Left hindlimb (tissue), 1 donor: ENCODE results near the gene RABGAP1.

Experiments used
- DNase-seq: peaks from one replicate; pipeline ENCODE4 v3.0.0-alpha.2; 2018

RABGAP1 gene

DNA sequence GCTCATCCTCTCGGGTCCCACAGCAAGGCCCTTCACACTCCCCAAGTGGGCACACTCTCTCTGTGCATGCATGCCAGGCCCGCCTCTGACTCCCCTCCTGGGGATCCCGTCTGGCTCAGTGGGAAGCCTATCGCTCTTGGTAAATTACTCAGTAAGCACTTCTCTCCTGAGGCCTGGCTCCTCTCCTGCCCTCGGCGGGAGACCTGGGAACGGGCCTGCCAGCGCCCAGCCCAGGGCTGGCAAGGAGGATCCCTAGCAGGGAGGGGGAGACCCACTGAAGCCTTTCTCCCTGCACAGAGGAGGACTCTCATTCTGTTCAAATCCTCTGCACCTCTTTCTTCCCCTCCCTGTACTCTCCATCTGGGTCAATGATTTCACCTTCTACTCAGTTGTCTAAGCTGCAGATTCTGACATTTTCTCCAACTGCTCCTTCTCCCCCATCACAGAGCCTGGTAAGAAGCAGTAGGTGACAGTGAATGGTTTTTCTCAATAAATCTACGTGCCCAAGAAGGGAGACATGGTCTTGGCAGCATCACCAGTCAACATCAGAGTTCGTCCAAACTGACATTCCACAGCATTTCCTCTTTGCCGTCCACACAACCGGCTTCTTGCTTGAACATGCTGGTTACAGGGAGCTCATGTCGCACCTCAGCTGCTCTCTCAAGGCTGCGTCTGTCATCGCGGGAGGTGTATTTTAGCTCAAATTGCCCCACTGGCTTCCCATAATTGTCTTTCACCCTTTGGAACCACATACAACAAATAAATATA, 174.5 kb downstream of the RABGAP1 start:
- no peak for DNase-seq

DNA sequence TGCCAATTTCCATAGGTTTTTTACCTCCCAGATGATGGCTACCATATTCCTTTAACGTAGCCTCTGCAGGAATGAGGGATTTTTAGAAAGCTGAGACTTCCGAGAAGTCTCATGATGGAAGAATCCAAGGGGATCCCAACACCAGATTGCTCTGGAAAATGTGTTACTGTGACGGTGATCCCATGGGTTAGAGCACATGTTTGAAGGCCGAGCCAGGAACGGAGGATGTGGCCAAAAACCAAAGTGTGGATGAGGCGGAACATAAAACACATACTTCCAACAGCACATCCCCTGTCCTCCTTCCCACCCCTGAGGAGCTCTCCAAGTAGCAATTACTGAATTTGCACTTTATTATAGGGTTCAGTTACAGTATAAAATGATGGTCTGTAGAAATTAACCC, 175.2 kb downstream of the RABGAP1 start:
- DNase-seq, result peak; percentile 73

- no peak for DNase-seq
Measured at GRCh38 chr9:123119566-123119965, 178.7 kb downstream of the RABGAP1 start.

- DNase-seq, result no peak
Measured at GRCh38 chr9:123120131-123120530, 179.3 kb downstream of the RABGAP1 start.

GRCh38 chr9:123120953-123121352, 180.1 kb downstream of the RABGAP1 start:
- no peak for DNase-seq

GRCh38 chr9:123121457-123121856, 180.6 kb downstream of the RABGAP1 start:
- no peak for DNase-seq

- DNase-seq, result no peak
Measured at GRCh38 chr9:123127512-123128075, 186.8 kb downstream of the RABGAP1 start.

DNA sequence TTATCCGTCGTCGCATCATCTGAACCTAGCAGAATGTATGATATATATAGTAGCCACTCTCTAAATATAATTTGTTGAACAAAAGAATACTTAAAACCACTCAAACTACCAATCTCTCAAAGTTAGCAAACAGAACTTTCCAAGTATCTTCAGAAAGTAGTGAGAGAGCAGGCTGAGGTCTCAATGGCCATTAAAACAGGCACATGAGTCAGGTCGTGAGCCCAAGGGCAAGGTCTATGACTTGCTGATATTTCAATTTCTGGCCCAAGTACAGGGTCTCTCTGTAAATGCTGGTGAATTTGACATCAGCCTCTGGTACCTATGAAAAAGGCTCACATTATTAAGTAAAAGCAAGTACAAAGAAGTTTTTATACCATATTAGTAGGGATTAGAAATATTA, 187.8 kb downstream of the RABGAP1 start:
- no peak for DNase-seq

DNA sequence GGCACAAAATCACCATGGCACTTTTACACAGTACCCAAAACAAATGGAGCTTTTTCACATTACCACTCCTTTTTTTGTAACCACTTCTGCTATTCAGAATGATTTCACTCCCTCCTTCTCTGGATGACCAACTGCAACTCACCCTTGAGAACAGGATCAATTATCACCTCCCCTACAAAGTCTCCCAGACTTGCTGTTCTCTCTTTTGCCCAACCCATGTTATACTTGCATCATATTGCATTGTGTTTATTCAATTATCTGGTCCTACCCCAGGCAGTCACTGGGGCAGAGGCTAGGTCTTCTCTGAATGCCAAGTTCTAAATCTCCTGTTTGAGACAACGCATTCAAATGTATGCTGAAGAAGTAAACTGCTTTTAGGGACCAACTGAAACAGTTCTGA, 188.6 kb downstream of the RABGAP1 start:
- DNase-seq, result no peak

GRCh38 chr9:123131258-123131657, 190.4 kb downstream of the RABGAP1 start:
- DNase-seq, result no peak

DNA sequence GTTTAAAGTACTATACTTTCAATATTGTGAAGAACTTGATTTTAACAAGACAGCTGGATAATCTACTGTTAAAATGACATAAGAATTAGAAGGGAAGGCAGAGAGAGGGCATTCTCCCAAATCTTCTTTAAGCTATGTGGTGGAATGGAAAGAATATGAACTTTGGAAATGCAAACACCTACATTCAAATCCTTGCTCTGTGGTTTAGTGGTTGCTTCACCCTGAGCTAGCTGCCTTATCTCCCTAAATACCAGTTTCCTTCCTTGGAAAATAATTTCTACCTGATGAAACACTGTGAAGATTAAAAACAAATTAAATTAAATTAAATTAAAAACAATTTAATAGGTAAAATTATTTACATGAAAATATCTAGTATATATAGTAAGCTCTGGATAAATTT, 191.2 kb downstream of the RABGAP1 start:
- no peak for DNase-seq

DNA sequence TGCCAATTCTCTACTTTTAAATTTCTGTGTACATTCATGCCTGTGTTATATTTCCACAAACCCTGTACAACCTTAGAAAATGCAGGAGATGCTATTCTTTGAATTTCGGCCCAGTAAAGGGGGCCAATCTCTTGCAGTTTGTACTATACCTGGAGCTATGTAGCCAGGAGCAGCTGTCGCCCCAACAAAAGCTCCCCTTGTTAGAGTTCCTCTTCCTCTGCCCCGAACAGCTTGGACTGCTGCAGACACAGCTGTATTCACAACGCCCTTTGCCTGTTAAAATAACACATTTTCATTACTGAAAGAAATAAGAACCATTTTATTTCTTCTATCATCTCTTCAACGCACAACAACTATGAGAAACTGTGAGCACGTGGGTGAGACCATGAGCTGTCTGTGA, 191.9 kb downstream of the RABGAP1 start:
- no peak for DNase-seq

DNA sequence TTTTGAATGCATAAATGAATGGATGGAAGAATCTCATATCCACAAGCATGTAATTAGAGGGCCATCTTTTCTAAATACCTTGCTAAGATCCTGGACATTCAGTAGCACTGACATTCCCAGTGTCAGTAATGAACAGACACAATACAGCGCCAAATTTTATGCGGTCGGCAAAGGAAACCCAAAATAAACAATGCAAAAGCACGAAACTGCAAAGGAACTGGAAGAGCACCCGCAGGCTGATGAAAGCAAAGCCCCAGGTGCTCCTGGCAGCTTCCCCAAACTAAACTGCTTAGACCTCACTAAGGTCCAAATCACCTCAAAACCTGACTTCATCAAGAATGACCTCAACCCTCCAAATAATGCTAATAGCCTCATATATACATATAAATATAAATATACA, 194.6 kb downstream of the RABGAP1 start:
- no peak for DNase-seq

GRCh38 chr9:123138163-123138562, 197.3 kb downstream of the RABGAP1 start:
- DNase-seq, result no peak

DNA sequence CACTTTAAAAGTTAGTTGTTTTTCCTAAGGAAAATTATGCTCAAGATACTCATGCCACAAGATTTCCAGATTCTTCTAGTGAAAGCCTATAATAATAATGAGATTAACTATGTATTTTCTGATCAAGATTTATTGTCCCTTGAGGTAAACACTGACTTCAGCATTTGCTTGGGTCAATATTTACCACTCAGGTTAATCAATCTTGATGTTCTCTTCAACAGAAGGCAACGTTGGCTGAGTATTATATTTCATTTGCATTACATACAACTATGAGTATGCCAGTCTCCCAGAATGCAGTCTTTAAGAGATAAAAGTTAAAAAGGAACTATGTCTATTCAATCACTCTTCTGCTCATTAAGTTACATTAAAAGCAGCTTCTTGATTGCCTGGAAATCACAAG, 208.2 kb downstream of the RABGAP1 start:
- no peak for DNase-seq

- no peak for DNase-seq
Measured at GRCh38 chr9:123150708-123151503, 210.1 kb downstream of the RABGAP1 start.
